Choroid plexus epithelial cell (primary cell): ENCODE data around the gene PRODH2.
"Not testable (repeated sequence)": the region's sequence is repeated elsewhere in the genome, so short reads cannot be mapped to it uniquely, and the experiment has no call there.

Experiments
- DNase-seq: peaks from one replicate; pipeline ENCODE4 v3.0.0-alpha.2; 2010; ENCODE audit warnings: low read depth
- H3K4me3 ChIP-seq: 2 replicates; pipeline ENCODE4 v1.5.1; 2011; ENCODE audit warnings: low read depth, mild to moderate bottlenecking, control low read depth, low read length, moderate library complexity
- CTCF ChIP-seq: conservative IDR thresholded peaks from 2 replicates; pipeline ENCODE4 v1.5.1; 2011; ENCODE audit warnings: low read depth, mild to moderate bottlenecking, control low read depth, inconsistent platforms, low read length, moderate library complexity

PRODH2 gene

GRCh38 chr19:35807633-35808032 lies 5.0 kb downstream of the PRODH2 start:
- DNase-seq = no peak
- no peak for TF ChIP-seq CTCF
- H3K4me3 ChIP-seq = no peak overlapping the region

- no peak for DNase-seq
- H3K4me3 ChIP-seq = no peak overlapping the region
- TF ChIP-seq CTCF = no peak
Observed at GRCh38 chr19:35806597-35806996, 6.0 kb downstream of the PRODH2 start.

DNA sequence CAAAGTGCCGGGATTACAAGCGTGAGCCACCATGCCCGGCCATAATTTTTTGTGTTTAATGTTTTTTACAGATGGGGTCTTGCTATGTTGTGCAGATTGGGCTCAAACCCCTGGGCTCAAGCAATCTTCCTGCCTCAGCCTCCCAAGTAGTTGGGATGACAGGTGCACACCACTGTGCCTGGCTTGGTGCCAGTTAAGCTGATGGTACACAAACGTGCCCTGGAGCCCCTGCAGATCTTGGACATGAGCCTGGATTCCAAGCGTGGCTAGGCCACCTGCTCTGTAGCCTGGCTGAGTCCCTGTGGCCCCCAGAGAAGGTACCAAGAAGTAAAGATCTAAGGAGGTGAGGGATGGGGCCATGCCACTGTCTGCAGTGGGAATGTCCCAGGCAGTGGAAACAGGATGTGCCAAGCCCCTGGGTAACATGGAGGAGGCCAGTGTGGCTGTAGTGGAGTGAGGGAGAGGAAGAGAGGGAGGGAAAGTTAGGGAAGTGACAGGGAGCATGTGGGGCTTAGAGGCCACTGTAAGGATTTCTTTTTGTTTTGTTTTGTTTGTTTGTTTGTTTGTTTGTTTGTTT lies 7.0 kb downstream of the PRODH2 start:
- H3K4me3 ChIP-seq = no peak overlapping the region
- TF ChIP-seq CTCF = no peak
- no peak for DNase-seq

- DNase-seq = no peak
- TF ChIP-seq CTCF = no peak
Observed at GRCh38 chr19:35801828-35802227, 10.8 kb downstream of the PRODH2 start.

GRCh38 chr19:35797663-35798062 lies 15.0 kb downstream of the PRODH2 start:
- DNase-seq = peak; percentile 7
- TF ChIP-seq CTCF = no peak
- no peak overlapping the region for H3K4me3 ChIP-seq

More at GRCh38 chr19:35801828-35802227, 10.8 kb downstream of the PRODH2 start:
- H3K4me3 ChIP-seq = no peak overlapping the region

GRCh38 chr19:35796645-35797542 lies 15.8 kb downstream of the PRODH2 start:
- no peak for TF ChIP-seq CTCF
- no peak for DNase-seq
- H3K4me3 ChIP-seq = no peak overlapping the region

- not testable (repeated sequence) for H3K4me3 ChIP-seq, DNase-seq
Observed at GRCh38 chr19:35795564-35795963, 17.1 kb downstream of the PRODH2 start.
